Measurements from ENCODE around the gene GRM7. TPM values are rescaled to one million over a fixed set of nuclear protein-coding genes. Genes with fewer than 3 reads are reported as not detected.

GRM7 gene
- total RNA-seq, 1 experiment from 2014 or later = 0.28 TPM

DNA sequence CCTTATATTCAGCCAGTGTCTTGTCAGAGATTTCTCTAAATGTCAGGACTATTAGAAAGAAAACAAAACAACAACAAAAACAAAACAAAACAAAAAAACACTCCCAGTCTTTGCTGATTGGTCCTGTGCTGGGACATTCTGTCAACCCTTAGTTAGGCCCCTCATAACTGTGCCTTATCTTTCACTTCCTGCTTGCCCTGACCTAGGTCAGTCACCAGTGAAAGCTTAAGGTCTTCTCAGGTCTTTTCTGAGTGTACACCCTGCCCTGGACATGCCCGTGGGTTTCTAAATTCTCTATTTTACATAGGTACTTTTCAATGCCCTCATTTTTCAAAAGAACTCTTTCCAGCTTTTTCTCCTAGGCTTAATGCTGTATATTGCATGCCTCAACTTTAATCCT lies 454.1 kb downstream of the GRM7 start:
- Histone ChIP-seq H3K79me1 (ENCODE audit: insufficient read depth, low read depth, low read length, poor library complexity, severe bottlenecking) (no peaks in the 10 kb centered on the region), H3K4me1 (ENCODE audit: insufficient read depth, low read length) (no peaks in the 10 kb centered on the region), H3K23ac (ENCODE audit: insufficient read length, low read depth, low read length) (no peak overlapping the region), H2BK120ac (ENCODE audit: low read depth, low read length, poor library complexity, severe bottlenecking) (no peak overlapping the region), H4K8ac (replicated peaks; ENCODE audit: insufficient read length, low read depth, low read length) (no peak overlapping the region), H3K23me2 (ENCODE audit: insufficient read length, low read depth, low read length, poor library complexity, severe bottlenecking) (no peaks in the 10 kb centered on the region), H2AFZ (ENCODE audit: low read length) (no peak overlapping the region), H3T11ph (ENCODE audit: low read length) (no peak overlapping the region), H2BK15ac (ENCODE audit: low read depth, low read length) (no peak overlapping the region), H3K4me2 (ENCODE audit: insufficient read depth, insufficient read length, low read length) (no peak overlapping the region), H4K5ac (ENCODE audit: insufficient read length, low read depth, low read length) (no peak overlapping the region), H3K9ac (ENCODE audit: extremely low read depth, insufficient read length, low read length) (no peak overlapping the region), H3K56ac (ENCODE audit: insufficient read length, low read depth, low read length) (no peak overlapping the region), H3K14ac (ENCODE audit: insufficient read depth, low read length) (no peak overlapping the region), H2BK5ac (ENCODE audit: insufficient read length, low read length) (no peak overlapping the region), H3K27me3 (ENCODE audit: insufficient read depth, low read length) (no peaks in the 10 kb centered on the region), H3K79me2 (ENCODE audit: insufficient read depth, low read length) (no peaks in the 10 kb centered on the region), H2BK20ac (ENCODE audit: low read depth, low read length, poor library complexity, severe bottlenecking) (no peak overlapping the region), H2AK5ac (ENCODE audit: insufficient read length, low read length) (no peak overlapping the region), H3K18ac (ENCODE audit: insufficient read length, low read depth, low read length) (no peak overlapping the region), H4K91ac (ENCODE audit: insufficient read length, low read depth, low read length) (no peak overlapping the region), H3K27ac (ENCODE audit: insufficient read length, low read depth, low read length) (no peak overlapping the region), H3K4ac (ENCODE audit: low read depth, low read length) (no peak overlapping the region), H3K9me3 (ENCODE audit: control insufficient read depth, low read depth, low read length) (no peaks in the 10 kb centered on the region), H4K20me1 (ENCODE audit: control insufficient read depth, insufficient read depth, insufficient read length) (no peaks in the 10 kb centered on the region), H2BK12ac (ENCODE audit: insufficient read length, low read depth, low read length) (no peak overlapping the region)
- WGBS (ENCODE audit: extremely low coverage, insufficient read length, low lambda C conversion rate) = no CpG with 5 or more reads among the region's 1 CpG
- TF ChIP-seq, protein P1, sequence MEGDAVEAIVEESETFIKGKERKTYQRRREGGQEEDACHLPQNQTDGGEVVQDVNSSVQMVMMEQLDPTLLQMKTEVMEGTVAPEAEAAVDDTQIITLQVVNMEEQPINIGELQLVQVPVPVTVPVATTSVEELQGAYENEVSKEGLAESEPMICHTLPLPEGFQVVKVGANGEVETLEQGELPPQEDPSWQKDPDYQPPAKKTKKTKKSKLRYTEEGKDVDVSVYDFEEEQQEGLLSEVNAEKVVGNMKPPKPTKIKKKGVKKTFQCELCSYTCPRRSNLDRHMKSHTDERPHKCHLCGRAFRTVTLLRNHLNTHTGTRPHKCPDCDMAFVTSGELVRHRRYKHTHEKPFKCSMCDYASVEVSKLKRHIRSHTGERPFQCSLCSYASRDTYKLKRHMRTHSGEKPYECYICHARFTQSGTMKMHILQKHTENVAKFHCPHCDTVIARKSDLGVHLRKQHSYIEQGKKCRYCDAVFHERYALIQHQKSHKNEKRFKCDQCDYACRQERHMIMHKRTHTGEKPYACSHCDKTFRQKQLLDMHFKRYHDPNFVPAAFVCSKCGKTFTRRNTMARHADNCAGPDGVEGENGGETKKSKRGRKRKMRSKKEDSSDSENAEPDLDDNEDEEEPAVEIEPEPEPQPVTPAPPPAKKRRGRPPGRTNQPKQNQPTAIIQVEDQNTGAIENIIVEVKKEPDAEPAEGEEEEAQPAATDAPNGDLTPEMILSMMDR (conservative IDR thresholded peaks at IDR 0.05) = no peak
- Mint-ChIP-seq H3K27me3 (ENCODE audit: low read depth) (no peaks in the 10 kb centered on the region; the same call in 1 of the 2 replicates), H3K27ac (no peak overlapping the region), H3K4me3 (no peak overlapping the region), H3K36me3 (ENCODE audit: insufficient read depth in 1 of 3, low read depth in 3 of 3) (no peaks in the 10 kb centered on the region), H3K4me1 (peaks cover 0 to under 1% of the 10 kb centered on the region in 2 experiments; a peak in 1 of 4 replicates), H3K9me3 (no peaks in the 10 kb centered on the region)
- no peak for DNase-seq
